ENCODE data around the gene PI3. TPM values are rescaled to one million over a fixed set of nuclear protein-coding genes. Genes with fewer than 3 reads are reported as not detected.
A peak's percentile ranks its signal among the peaks of the same experiment; 100 is the strongest.

Gene PI3
- total RNA-seq, 1 donor from 2014 or later = 15.5 TPM

GRCh38 chr20:45156713-45157112, 18.0 kb upstream of the PI3 start:
- DNase-seq (ENCODE audit: low read depth) (no peak), FAIRE-seq (no peak)
- no peaks in the 10 kb centered on the region for H3K36me3 ChIP-seq (ENCODE audit: control insufficient read depth, insufficient read depth, low read length)
- no peak for TF ChIP-seq CTCF (IDR thresholded peaks at IDR 0.05; ENCODE audit: insufficient read depth, low read length, severe bottlenecking)
- peaks cover 8% of the 10 kb centered on the region for H3K27me3 ChIP-seq (ENCODE audit: control insufficient read depth, insufficient read depth, low read length)
- no peak overlapping the region for H3K4me3 ChIP-seq (ENCODE audit: low read depth, low read length)

- DNase-seq (ENCODE audit: low read depth) (peak; percentile 83), FAIRE-seq (no peak)
- Histone ChIP-seq H3K4me3 (ENCODE audit: low read depth, low read length) (no peak overlapping the region), H3K27me3 (ENCODE audit: control insufficient read depth, insufficient read depth, low read length) (peaks cover 10% of the 10 kb centered on the region), H3K36me3 (ENCODE audit: control insufficient read depth, insufficient read depth, low read length) (no peaks in the 10 kb centered on the region)
- TF ChIP-seq CTCF (IDR thresholded peaks at IDR 0.05; ENCODE audit: insufficient read depth, low read length, severe bottlenecking) = no peak
These were observed 16.7 kb upstream of the PI3 start for GRCh38 chr20:45157962-45158361.

- no peak overlapping the region for H3K4me3 ChIP-seq (ENCODE audit: low read depth, low read length)
- no peak for DNase-seq (ENCODE audit: low read depth)
- no peak for FAIRE-seq
- H3K27me3 ChIP-seq (ENCODE audit: control insufficient read depth, insufficient read depth, low read length) = peaks cover 10% of the 10 kb centered on the region
- H3K36me3 ChIP-seq (ENCODE audit: control insufficient read depth, insufficient read depth, low read length) = no peaks in the 10 kb centered on the region
- TF ChIP-seq CTCF (IDR thresholded peaks at IDR 0.05; ENCODE audit: insufficient read depth, low read length, severe bottlenecking) = no peak
These were observed 11.5 kb upstream of the PI3 start for GRCh38 chr20:45163083-45163803.

- Histone ChIP-seq H3K36me3 (ENCODE audit: control insufficient read depth, insufficient read depth, low read length) (no peaks in the 10 kb centered on the region), H3K27me3 (ENCODE audit: control insufficient read depth, insufficient read depth, low read length) (peaks cover 9% of the 10 kb centered on the region), H3K4me3 (ENCODE audit: low read depth, low read length) (no peak overlapping the region)
- no peak for FAIRE-seq
- no peak for TF ChIP-seq CTCF (IDR thresholded peaks at IDR 0.05; ENCODE audit: insufficient read depth, low read length, severe bottlenecking)
- no peak for DNase-seq (ENCODE audit: low read depth)
These were observed 9.8 kb upstream of the PI3 start for GRCh38 chr20:45164906-45165305.

GRCh38 chr20:45173522-45173921, 1.2 kb upstream of the PI3 start:
- H3K36me3 ChIP-seq (ENCODE audit: control insufficient read depth, insufficient read depth, low read length) = no peaks in the 10 kb centered on the region
- H3K27me3 ChIP-seq (ENCODE audit: control insufficient read depth, insufficient read depth, low read length) = peaks cover 12% of the 10 kb centered on the region
- no peak for TF ChIP-seq CTCF (IDR thresholded peaks at IDR 0.05; ENCODE audit: insufficient read depth, low read length, severe bottlenecking)
- FAIRE-seq (no peak), DNase-seq (ENCODE audit: low read depth) (peak; percentile 75)
- no peak overlapping the region for H3K4me3 ChIP-seq (ENCODE audit: low read depth, low read length)

Measured in bronchial epithelial cell (primary cell).